Immature natural killer cell (primary cell): ENCODE measurements around the gene PICALM. TPM values are rescaled to one million over a fixed set of nuclear protein-coding genes. Genes with fewer than 3 reads are reported as not detected.

Source experiments
- DNase-seq, 3 donors: peaks; one replicate each; pipeline ENCODE4 v3.0.0; 2022; ENCODE audit warnings: mixed read lengths in 1 of 3
- H3K27ac Mint-ChIP-seq, 6 donors: one replicate each; pipeline ENCODE4 v1.8.0; 2020; ENCODE audit warnings: mixed read lengths in 6 of 6, mild to moderate bottlenecking in 5 of 6, inconsistent platforms in 4 of 6, moderate library complexity in 3 of 6
- H3K27me3 Mint-ChIP-seq, 3 donors: one replicate each; pipeline ENCODE4 v1.8.0; 2020 to 2021; ENCODE audit warnings: low read depth in 3 of 3, mild to moderate bottlenecking in 3 of 3, mixed read lengths in 3 of 3, moderate library complexity in 3 of 3, inconsistent platforms in 1 of 3
- H3K36me3 Mint-ChIP-seq, 3 donors: one replicate each; pipeline ENCODE4 v1.8.0; 2020; ENCODE audit warnings: mixed read lengths in 3 of 3, inconsistent platforms in 2 of 3, mild to moderate bottlenecking in 2 of 3
- H3K4me1 Mint-ChIP-seq, 2 donors: one replicate each; pipeline ENCODE4 v1.8.0; 2020; ENCODE audit warnings: inconsistent platforms in 2 of 2, mild to moderate bottlenecking in 2 of 2, mixed read lengths in 2 of 2, moderate library complexity in 1 of 2
- H3K4me3 Mint-ChIP-seq, 5 donors: one replicate each; pipeline ENCODE4 v1.8.0; 2020; ENCODE audit warnings: mild to moderate bottlenecking in 5 of 5, mixed read lengths in 5 of 5, inconsistent platforms in 3 of 5, moderate library complexity in 3 of 5
- H3K9me3 Mint-ChIP-seq, 6 donors: one replicate each; pipeline ENCODE4 v1.8.0; 2020; ENCODE audit warnings: mild to moderate bottlenecking in 6 of 6, mixed read lengths in 6 of 6, inconsistent platforms in 4 of 6, moderate library complexity in 3 of 6
- polyA plus RNA-seq, 3 donors: library from polyadenylated mRNA; unstranded; fragments of 300-500 nt; fragmentation: Illumina TruSeq; gene quantifications; one replicate each; pipeline ENCODE4 v1.2.3, GENCODE V29; 2021

PICALM gene
- polyA plus RNA-seq, 3 donors from 2014 or later = 20.8 to 39.4 (median 22.4) TPM

- Mint-ChIP-seq H3K27ac (peak overlapping the region in 1 of 6 donors; percentile 33), H3K9me3 (peaks cover 0 to 8% (median 1%) of the 10 kb centered on the region in 6 donors), H3K27me3 (peaks cover 2 to 37% (median 26%) of the 10 kb centered on the region in 3 donors), H3K4me3 (no peak overlapping the region), H3K4me1 (peaks cover 18 to 35% of the 10 kb centered on the region in 2 donors), H3K36me3 (peaks cover 16 to 19% (median 18%) of the 10 kb centered on the region in 3 donors)
- DNase-seq = no peak
These were observed 119.1 kb downstream of the PICALM start for GRCh38 chr11:85949798-85950197.

GRCh38 chr11:85948884-85949283 is 120.0 kb downstream of the PICALM start:
- Mint-ChIP-seq H3K36me3 (peaks cover 11 to 15% (median 13%) of the 10 kb centered on the region in 3 donors), H3K4me3 (no peak overlapping the region), H3K27me3 (peaks cover 2 to 36% (median 19%) of the 10 kb centered on the region in 3 donors), H3K27ac (peak overlapping the region in 1 of 6 donors; percentile 31), H3K4me1 (peaks cover 16 to 35% of the 10 kb centered on the region in 2 donors), H3K9me3 (peaks cover 0 to 8% (median 1%) of the 10 kb centered on the region in 6 donors)
- DNase-seq = no peak

- H3K4me3 Mint-ChIP-seq = no peak overlapping the region
- H3K4me1 Mint-ChIP-seq = peaks cover 16 to 30% of the 10 kb centered on the region in 2 donors
- no peak overlapping the region for H3K27ac Mint-ChIP-seq
- H3K27me3 Mint-ChIP-seq = peaks cover 0 to 25% (median 14%) of the 10 kb centered on the region in 3 donors
- H3K9me3 Mint-ChIP-seq = peaks cover 0 to 7% (median 1%) of the 10 kb centered on the region in 6 donors
- peaks cover 0 to 5% (median 4%) of the 10 kb centered on the region in 3 donors for H3K36me3 Mint-ChIP-seq
- DNase-seq = no peak
These were observed 121.2 kb downstream of the PICALM start for GRCh38 chr11:85947431-85948272.

GRCh38 chr11:85946221-85946620 is 122.7 kb downstream of the PICALM start:
- Mint-ChIP-seq H3K4me1 (peaks cover 16 to 30% of the 10 kb centered on the region in 2 donors), H3K27me3 (peaks cover 0 to 19% (median 6%) of the 10 kb centered on the region in 3 donors), H3K4me3 (no peak overlapping the region), H3K36me3 (no peaks in the 10 kb centered on the region), H3K27ac (peak overlapping the region in 1 of 6 donors; percentile 61), H3K9me3 (peaks cover 0 to under 1% (median 0%) of the 10 kb centered on the region in 6 donors)
- DNase-seq = no peak

GRCh38 chr11:85945788-85946187 is 123.1 kb downstream of the PICALM start:
- Mint-ChIP-seq H3K4me3 (peak overlapping the region in 1 of 5 donors; percentile 4), H3K27ac (peak overlapping the region in 3 of 6 donors; percentile 5 to 64 (median 61))

GRCh38 chr11:85945296-85945695 is 123.6 kb downstream of the PICALM start:
- Mint-ChIP-seq H3K9me3 (no peaks in the 10 kb centered on the region), H3K4me3 (no peak overlapping the region), H3K27ac (peak overlapping the region in 3 of 6 donors; percentile 5 to 64 (median 61)), H3K36me3 (no peaks in the 10 kb centered on the region), H3K27me3 (peaks cover 0 to 12% (median 0%) of the 10 kb centered on the region in 3 donors), H3K4me1 (peaks cover 16 to 24% of the 10 kb centered on the region in 2 donors)
- DNase-seq = no peak

More at GRCh38 chr11:85945788-85946187, 123.1 kb downstream of the PICALM start:
- H3K36me3 Mint-ChIP-seq = no peaks in the 10 kb centered on the region
- DNase-seq = peak; percentile 17 to 21 (median 20)
- no peaks in the 10 kb centered on the region for H3K9me3 Mint-ChIP-seq
- peaks cover 16 to 28% of the 10 kb centered on the region in 2 donors for H3K4me1 Mint-ChIP-seq
- H3K27me3 Mint-ChIP-seq = peaks cover 0 to 15% (median 2%) of the 10 kb centered on the region in 3 donors

GRCh38 chr11:85941380-85941973 is 127.4 kb downstream of the PICALM start:
- DNase-seq = peak; percentile 16 to 42 (median 20)
- Mint-ChIP-seq H3K4me1 (peaks cover 14 to 16% of the 10 kb centered on the region in 2 donors), H3K27me3 (peaks cover 0 to 8% (median 0%) of the 10 kb centered on the region in 3 donors), H3K9me3 (peaks cover 0 to 3% (median 0%) of the 10 kb centered on the region in 6 donors), H3K36me3 (no peaks in the 10 kb centered on the region), H3K4me3 (no peak overlapping the region), H3K27ac (no peak overlapping the region)

- Mint-ChIP-seq H3K4me1 (no peaks in the 10 kb centered on the region), H3K27me3 (no peaks in the 10 kb centered on the region), H3K4me3 (no peak overlapping the region), H3K9me3 (peaks cover 0 to 3% (median 0%) of the 10 kb centered on the region in 6 donors), H3K27ac (no peak overlapping the region), H3K36me3 (no peaks in the 10 kb centered on the region)
- no peak for DNase-seq
These were observed 129.5 kb downstream of the PICALM start for GRCh38 chr11:85939099-85940015.

GRCh38 chr11:85937835-85938234 is 131.0 kb downstream of the PICALM start:
- no peaks in the 10 kb centered on the region for H3K4me1 Mint-ChIP-seq
- no peak for DNase-seq
- H3K9me3 Mint-ChIP-seq = peaks cover 0 to 3% (median 0%) of the 10 kb centered on the region in 6 donors
- no peak overlapping the region for H3K4me3 Mint-ChIP-seq
- no peaks in the 10 kb centered on the region for H3K27me3 Mint-ChIP-seq
- H3K36me3 Mint-ChIP-seq = no peaks in the 10 kb centered on the region
- H3K27ac Mint-ChIP-seq = no peak overlapping the region

- H3K27ac Mint-ChIP-seq = no peak overlapping the region
- H3K27me3 Mint-ChIP-seq = peaks cover 0 to 3% (median 2%) of the 10 kb centered on the region in 3 donors
- no peak overlapping the region for H3K4me3 Mint-ChIP-seq
- H3K36me3 Mint-ChIP-seq = no peaks in the 10 kb centered on the region
- no peaks in the 10 kb centered on the region for H3K4me1 Mint-ChIP-seq
- H3K9me3 Mint-ChIP-seq = peaks cover 0 to 3% (median 0%) of the 10 kb centered on the region in 6 donors
- DNase-seq = no peak
These were observed 133.1 kb downstream of the PICALM start for GRCh38 chr11:85935751-85936150.

- peaks cover 3 to 6% (median 5%) of the 10 kb centered on the region in 3 donors for H3K27me3 Mint-ChIP-seq
- no peak overlapping the region for H3K27ac Mint-ChIP-seq
- H3K4me3 Mint-ChIP-seq = no peak overlapping the region
- no peak for DNase-seq
- H3K36me3 Mint-ChIP-seq = peaks cover 0 to 3% (median 0%) of the 10 kb centered on the region in 3 donors
- no peaks in the 10 kb centered on the region for H3K4me1 Mint-ChIP-seq
- peaks cover 0 to 3% (median 0%) of the 10 kb centered on the region in 6 donors for H3K9me3 Mint-ChIP-seq
These were observed 134.2 kb downstream of the PICALM start for GRCh38 chr11:85934596-85935169.

GRCh38 chr11:85930879-85931366 is 138.0 kb downstream of the PICALM start:
- H3K27me3 Mint-ChIP-seq = peaks cover 3 to 19% (median 17%) of the 10 kb centered on the region in 3 donors
- H3K36me3 Mint-ChIP-seq = peaks cover 0 to 3% (median 0%) of the 10 kb centered on the region in 3 donors
- H3K4me3 Mint-ChIP-seq = no peak overlapping the region
- no peak for DNase-seq
- H3K4me1 Mint-ChIP-seq = no peaks in the 10 kb centered on the region
- no peak overlapping the region for H3K27ac Mint-ChIP-seq
- H3K9me3 Mint-ChIP-seq = peaks cover 0 to 4% (median 0%) of the 10 kb centered on the region in 6 donors
